Left renal pelvis (tissue), 4 donors: Measurements from ENCODE around the gene BTBD1. TPM values are rescaled to one million over a fixed set of nuclear protein-coding genes. Genes with fewer than 3 reads are reported as not detected.
"Not testable (repeated sequence)": the region's sequence is repeated elsewhere in the genome, so short reads cannot be mapped to it uniquely, and the experiment has no call there.

Source experiments
- DNase-seq, 4 donors: peaks; one replicate each; pipeline ENCODE4 v3.0.0-alpha.2; 2013; ENCODE audit warnings: low read depth in 4 of 4, low spot score in 3 of 4
- polyA plus RNA-seq, 4 donors: library from polyadenylated mRNA; unstranded; fragments of 120-200 nt; gene quantifications; one replicate each; pipeline ENCODE4 v1.2.1, GENCODE V29; 2013; ENCODE audit not compliant: insufficient read length in 4 of 4

The BTBD1 gene
- polyA plus RNA-seq, 4 donors: 59.9 to 87.0 (median 66.5) TPM

DNA sequence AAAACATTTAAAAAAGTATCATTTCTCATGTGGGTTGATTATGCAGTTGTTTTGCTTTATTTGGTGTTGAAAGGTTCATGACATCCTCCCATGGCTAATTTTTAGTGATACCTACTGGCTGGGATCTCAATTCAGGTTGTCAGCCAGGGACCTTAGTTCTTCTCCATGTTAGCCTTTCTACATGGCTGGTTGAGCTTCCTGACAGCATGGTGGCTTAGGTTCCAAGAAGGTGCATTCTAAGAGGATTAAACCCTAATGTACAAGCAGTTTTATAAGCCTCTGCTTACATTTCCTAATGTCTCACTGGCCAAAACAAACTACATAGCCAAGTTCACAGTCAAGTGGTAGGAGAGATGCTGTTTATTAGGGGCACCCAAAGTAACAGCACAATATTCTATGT is 31.0 kb upstream of the BTBD1 start:
- no peak for DNase-seq

DNA sequence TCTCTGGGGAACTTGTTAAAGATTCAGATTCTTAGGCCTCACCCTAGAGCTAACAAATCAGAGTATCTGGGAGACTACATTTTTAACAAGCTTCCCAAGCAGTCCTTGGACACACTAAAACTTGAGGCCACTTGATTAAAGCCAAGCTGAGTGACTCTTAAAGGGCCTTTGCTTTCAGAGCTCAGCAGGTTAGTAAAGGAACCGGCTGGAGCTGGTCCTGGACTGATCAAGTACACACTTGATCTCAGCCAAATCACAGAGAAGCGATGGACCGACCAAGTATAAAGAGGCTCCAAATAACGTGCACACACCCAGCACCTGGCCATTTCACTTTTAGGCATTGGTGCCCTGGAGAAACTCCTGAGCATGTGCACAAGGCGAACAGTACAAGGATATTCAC is 27.5 kb upstream of the BTBD1 start:
- DNase-seq: no peak

DNA sequence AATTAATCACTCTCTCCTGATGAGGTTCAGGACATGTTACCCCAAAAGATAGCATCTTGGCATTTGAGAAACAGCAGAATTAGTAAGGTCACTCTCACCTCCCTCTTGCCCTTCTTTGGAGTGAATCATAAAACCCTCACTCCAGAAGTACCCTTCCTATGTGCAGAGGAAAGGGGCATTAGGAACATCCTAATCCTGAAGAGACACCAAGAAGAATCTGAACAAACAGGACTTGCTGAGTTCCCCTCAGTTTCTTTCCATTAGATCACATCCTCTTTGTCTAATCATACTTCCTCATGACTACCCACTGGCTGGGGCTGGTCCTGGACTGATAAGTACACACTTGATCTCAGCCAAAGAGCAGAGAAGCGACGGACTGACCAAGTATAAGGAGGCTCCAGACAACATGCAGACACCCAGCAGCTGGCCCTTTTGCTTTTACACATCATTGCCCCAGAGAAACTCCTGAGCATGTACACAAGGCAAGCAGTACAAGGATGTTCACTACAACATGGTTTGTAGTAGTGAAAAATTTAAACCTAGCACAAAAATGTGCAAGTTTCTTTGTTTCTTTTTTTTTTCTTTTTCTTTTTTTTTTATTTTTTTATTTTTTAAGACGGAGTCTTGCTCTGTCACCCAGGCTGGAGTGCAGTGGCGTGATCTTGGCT is 25.4 kb upstream of the BTBD1 start:
- no peak for DNase-seq

DNA sequence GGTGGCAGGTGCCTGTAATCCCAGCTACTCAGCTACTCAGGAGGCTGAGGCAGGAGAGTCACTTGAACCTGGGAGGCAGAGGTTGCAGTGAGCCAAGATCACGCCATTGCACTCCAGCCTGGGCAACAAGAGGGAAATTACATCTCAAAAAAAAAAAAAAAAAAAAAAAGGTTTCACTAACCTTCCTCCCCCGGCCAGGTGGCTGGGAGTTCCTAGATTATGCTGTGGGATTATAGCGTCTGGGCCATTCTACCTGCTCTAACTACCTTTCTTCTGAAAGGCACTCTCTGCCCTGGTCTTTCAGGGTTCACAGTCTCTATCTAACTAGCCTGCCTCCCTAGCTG is 24.9 kb upstream of the BTBD1 start:
- not testable (repeated sequence) for DNase-seq

DNA sequence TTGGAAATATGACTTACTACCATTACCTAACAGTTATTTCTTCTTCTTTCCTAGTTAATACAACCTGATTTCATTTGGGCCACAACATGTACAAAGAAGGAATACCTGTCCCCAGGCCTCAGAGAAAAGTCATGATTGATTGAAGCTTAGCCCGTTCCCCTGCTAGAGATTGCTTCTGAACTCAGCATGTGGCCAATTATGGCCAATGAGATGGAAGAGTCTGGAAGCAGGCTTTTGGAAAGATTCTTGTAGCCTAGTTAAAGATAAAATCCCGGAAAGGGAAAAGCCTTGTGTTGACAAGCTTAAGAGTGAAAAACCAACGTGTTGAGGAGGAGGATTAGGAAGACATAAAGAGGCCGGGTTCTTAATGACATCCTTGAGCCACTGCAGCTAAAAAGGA is 23.4 kb upstream of the BTBD1 start:
- no peak for DNase-seq

DNA sequence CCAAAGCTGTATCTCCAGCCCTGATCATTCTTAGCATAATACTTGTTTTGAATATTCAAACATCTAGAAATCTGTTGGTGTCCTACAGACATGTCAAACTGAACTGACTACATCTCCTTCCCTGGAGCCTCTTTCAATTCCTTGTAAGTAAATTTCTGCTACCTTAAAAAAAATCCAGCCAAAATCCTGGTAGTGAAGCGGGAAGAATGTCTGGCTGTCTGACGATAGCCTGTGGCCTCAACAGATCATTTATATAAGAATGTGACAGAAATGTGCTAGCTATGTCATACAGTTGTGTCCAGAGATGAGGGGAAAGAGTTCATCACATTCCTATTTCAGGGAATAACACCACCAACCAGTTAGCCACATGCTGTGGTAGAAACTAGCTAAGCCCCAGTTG is 21.8 kb upstream of the BTBD1 start:
- DNase-seq: no peak

DNA sequence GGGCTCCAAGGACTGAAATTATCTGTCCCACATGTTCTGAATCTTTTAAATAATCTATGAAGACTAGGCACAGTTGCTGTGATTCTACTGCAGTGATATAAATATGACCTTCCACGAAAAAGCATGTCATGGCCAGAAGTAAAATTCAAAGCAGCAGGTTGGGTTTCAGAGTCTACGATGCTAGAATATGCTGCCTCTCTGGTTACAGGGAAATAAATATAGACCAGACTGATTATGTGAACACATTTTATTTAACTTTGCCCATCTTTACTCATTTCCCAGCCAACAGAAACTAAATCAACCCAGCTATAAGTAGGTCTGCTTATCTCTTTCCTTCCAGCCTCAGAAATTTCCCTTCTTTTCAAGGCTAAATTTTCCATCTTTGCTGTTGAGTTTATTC is 20.5 kb upstream of the BTBD1 start:
- no peak for DNase-seq

DNA sequence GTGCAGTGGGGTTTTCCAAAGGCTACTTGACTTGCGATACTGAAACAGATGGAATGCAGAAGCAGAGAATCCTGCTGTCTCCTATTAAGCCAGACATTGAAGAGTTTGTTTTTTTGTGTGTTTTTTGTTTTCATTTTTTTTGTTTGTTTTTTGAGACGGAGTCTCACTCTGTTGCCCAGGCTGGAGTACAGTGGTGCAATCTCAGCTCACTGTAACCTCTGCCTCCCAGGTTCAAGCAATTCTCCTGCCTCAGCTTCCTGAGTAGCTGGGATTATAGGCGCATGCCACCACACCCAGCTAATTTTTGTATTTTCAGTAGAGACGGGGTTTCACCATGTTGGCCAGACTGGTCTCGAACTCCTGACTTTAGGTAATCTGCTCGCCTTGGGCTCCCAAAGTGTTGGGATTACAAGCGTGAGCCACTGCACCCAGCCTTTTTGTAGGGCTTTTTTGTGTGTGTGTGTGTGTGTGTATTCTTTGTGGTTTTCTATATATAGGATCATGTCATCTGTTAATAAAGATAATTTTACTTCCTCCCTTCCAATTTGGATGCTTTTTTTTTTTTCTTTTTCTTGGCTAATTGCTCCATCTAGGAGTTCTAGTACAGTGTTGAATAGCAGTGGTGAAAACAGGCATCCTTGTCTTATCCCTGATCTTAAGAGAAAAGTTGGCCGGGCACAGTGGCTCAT is 19.0 kb upstream of the BTBD1 start:
- DNase-seq: not testable (repeated sequence)

DNA sequence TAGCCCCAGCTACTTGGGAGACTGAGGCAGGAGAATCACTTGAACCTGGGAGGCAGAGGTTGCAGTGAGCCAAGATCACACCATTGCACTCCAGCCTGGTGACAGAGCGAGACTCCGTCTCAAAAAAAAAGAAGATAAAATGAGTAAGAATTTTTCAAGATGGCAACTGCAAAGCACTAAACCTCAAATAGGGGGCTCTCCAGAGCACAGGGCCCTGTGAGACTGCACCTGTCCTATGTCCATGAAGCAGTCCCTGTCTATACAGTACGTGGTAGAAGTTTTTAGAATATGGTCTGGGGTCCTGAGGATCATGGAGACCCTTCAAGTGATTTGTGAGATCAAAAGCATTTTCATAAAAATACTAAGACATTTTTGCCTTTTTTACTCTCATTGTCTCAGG is 18.4 kb upstream of the BTBD1 start:
- not testable (repeated sequence) for DNase-seq

DNA sequence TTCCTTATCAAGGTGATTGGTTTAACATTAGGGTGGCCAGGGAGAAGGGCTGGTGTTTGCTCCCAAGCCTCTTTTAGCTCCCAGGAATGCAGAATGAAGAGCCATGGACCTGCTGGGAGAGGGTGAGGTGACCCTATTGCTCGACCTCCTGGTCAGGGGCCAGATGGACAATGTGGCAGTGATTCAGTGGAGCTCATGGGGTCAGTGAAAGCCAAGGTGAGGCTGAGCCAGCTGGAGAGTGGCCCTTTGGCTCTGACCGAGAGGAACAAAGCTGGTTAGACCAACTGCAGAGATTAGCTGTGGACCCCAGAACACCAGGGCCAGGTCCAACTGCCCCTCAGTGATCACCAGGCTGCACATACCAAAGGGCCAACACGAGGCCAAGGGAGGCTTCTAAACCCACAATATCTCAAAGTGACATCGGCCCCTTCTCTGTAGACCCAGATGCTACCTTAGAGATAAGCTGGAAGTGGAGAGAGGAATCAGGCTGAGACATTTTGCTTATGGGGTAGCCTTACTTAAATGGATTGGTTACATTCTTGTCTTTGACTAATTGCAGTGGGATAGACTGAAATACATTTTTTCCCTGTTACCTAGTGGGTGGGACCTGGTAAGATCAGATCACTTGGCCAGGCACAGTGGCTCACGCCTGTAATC is 15.8 kb upstream of the BTBD1 start:
- DNase-seq: no peak

DNA sequence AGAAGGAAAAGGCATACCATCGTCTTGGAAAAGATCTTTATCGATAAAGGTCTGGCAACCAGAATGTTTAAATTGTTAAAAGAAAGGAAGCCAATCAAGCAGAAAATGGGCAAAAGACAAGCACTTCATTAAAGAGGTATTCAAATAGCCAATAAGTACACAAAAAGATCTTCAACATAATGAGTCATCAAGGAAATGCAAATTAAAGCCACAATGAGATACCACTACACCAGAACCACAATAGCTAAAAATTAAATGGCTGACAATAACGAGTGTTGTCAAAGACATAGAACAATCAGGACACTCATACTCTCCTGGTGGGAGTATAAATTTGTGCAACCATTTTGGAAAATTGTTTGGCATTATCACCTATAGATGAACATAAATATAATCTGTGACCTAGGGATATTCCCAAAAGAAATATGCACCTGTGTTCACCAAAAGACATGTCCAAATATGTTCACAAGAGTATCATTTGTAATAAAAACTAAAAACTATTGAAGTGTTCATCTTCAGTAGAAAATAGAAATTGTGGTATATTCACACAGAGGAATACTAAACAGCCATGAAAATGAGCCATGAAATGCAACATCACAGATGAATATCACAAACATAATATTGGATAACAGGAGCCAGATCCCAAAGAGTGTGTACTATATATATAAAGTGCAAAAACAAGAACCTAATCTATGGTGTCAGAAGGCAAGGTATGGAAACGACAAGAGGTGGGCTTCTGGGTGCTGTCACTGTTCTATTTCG is 14.4 kb upstream of the BTBD1 start:
- DNase-seq: no peak

DNA sequence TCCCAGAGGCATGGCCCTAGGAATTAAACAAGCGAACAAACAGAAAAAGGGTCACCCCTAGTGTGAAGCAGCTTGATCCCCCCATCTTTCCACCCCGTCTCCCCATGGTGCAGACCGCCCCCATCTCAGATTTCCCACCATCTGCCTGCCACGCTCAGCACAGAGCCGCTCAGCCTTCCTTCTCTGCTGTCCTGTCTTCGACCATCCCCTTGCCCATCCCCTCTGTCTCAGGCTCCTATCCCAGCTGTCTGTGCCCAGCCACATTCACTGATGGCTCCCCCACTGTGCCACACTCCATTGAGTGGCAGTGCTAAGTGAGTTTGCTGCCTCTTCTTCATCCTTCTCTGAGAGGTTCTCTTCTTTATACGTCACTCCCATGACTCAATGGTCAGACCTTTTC is 11.7 kb upstream of the BTBD1 start:
- DNase-seq: no peak

DNA sequence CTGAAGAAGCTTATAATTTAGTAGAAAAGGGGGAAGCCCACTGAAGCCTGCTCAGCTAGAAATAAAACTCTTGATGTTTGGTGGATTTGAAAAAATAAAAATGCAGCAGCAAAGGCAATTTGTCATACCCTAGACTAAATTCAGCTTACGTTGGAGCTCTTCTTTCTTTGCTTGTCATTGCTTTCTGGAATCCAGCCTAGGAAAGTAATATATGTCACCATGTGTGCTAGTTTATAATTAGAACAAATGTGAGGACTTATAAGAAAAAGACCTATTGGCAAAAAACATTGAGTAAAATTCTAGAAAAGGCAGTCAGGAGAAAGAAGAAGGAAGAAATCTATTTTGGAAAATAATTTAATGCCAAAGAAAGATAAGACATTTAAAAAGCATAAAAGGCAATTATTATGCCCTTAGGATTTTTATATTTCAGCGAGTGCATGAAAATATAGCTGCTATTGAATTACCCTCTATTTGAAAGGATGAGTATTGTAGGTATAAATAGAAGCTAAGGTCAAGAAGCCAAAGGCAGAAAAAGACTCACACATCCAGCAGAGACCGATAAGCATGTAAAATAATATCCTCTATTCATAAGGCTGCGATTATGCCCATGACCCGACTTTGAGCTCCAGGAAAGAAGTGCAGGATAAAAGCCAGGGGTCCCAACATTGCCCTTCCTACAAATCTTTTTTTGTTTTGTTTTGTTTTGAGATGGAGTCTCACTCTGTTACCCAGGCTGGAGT is 10.6 kb upstream of the BTBD1 start:
- DNase-seq: no peak

DNA sequence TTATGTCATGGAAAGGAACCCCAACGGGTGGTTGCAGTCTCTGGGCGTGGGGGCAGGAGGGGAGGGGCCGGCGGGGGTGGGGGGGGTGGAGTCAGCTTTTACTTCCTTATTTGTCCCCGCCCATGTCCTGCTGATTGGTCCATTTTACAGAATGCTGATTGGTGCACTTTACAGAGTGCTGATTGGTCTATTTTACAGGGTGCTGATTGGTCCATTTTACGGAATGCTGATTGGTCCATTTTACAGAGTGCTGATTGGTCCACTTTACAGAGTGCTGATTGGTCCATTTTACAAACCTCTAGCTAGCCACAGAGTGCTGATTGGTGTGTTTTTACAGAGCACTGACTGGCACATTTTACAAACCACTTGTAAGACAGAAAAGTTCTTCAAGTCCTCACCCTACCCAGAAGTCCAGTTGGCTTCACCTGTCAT is 2.2 kb upstream of the BTBD1 start:
- not testable (repeated sequence) for DNase-seq

DNA sequence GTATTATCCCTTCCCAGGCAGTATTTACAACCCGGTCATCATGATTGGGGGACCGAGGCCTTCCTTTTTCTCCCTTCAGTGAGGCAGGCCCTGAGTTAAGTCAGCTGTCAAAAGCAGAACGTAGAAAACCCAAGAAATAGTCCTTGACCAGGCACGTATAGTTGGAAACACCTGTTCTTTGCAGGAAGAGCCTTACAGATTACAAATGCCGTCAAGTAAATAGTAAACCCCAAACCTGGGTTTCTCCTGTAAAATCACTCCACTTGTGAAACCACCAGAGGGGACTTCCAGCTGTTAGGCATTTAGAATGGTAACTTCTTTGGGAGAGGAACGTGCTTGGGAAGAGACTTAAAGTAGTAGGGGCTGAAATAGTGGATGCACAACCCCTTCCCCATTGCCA is 1.0 kb upstream of the BTBD1 start:
- DNase-seq: no peak

DNA sequence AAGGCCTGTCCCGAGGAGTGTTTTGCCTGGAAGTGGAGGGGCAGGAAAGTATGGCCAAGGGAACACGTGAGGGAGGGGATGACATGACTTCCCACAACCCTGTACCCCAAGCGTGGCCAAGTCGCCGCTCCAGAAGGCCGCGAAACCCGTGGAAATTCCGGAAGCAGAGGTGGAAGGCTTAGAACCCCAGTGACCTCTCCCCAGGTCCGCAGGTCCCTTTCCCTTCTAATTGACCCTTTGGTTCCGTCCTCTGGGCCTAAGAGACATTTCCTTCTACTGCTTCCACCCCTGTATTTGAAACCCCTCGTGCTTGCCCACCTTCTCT is 548 bp upstream of the BTBD1 start:
- no peak for DNase-seq

DNA sequence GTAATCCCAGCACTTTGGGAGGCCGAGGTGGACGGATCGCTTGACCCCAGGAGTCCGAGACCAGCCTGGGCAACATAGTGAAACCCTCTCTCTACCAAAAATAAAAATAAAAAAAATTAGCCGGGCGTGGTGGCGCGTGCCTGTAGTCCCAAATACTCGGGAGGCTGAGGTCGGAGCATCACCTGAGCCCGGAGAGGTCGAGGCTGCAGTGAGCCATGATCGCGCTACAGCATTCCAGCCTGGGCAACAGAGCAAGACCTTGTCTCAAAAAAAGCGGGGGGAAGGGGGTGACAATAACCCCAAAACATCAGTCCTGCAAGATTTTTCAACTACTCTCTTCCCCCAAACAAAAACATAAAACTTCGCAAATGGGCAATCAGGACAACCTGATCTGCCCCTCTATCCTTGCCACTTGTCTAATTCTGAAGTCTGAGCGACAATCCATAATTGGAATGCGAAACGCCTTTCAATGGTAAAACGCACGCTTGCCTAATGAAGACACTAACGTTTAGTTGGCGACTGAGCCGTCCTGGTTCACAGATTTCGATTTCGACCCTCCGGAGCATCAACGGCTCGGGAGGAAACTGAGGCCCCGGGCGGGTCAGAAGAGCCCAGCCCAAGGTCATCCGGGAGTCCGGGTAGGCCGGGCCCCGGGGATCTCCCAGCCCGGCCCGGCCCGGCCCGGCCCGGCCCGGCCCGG is 868 bp downstream of the BTBD1 start:
- peak in 2 of 4 donors; percentile 6 to 12 for DNase-seq

DNA sequence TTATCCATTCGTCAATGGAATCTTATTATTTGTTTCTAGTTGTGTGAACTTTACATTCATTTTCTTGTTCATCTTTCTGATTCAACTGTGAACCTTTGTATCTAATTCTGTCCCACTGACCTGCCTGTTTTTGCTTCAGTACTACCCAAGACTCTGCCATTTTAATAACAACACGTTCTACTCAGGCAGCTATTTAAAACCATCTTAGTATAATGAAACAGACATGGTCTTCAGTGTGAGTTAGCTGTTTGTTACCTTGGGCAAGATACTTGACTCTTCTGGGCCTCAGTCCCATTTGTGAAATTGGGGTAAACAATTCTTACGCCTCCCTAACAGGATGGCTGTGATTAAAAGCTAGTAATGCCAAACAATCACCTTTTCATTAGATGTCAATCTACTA is 1.6 kb downstream of the BTBD1 start:
- no peak for DNase-seq

DNA sequence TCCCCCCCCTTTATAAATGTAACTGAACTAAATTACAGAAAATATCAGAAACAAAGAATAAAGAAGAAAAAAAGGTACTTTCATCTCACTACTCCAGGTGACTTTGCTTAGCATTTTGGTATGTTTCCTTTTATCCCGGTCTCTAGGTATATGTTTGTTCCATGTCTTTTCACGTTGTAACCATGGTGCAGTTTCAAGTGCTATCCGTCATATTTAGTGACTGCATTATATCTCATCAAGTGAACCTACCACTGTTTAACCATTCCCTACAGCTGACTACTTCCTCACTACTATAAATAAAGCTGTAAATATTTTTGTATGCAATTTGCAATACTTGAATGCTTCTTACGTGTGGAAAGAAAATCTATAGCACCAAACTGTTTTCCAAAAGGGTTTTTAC is 2.2 kb downstream of the BTBD1 start:
- DNase-seq: no peak

DNA sequence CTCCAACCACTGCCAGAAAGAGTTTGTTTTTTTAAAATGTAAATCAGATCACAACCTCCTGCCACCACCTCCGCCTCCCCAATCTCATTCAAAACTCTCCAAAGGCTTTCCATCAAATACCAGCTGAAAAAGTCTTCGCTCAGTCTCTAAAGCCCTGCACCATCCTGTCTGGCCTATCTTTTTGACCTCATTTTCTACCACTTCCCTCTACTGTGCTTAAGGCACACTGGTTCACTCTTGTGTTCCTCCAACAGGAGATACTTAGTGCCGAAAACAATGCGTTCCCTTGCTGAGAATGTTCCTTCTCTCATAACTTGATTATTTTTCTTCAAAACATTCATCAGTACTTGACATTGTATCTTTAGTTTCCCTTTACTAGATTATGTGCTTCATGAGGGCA is 3.5 kb downstream of the BTBD1 start:
- no peak for DNase-seq
